Neural cell (in vitro differentiated cells): ENCODE results near the gene P3R3URF. TPM values are rescaled to one million over a fixed set of nuclear protein-coding genes. Genes with fewer than 3 reads are reported as not detected.
"Not testable (repeated sequence)": the region's sequence is repeated elsewhere in the genome, so short reads cannot be mapped to it uniquely, and the experiment has no call there.

Experiments
- H2AFZ ChIP-seq: fragments of 200-600, 300-800 bp; sonication (generic), shearing (Covaris generic); 2 replicates; pipeline ENCODE4 v1.6.0; 2014; ENCODE audit warnings: low read depth, mild to moderate bottlenecking, antibody characterized with exemption, low read length, moderate library complexity
- H3F3A ChIP-seq: fragments of 200-600 bp; shearing (Covaris generic); 2 replicates; pipeline ENCODE4 v1.6.1; 2016; ENCODE audit warnings: mild to moderate bottlenecking, moderate library complexity, mixed read lengths, antibody characterized with exemption, low read length; ENCODE audit not compliant: insufficient read depth, poor library complexity, severe bottlenecking
- H3K27ac ChIP-seq: fragments of 200-600, 300-800 bp; sonication (generic), shearing (Covaris generic); 2 replicates; pipeline ENCODE4 v1.5.1; 2014; ENCODE audit warnings: mild to moderate bottlenecking, low read length, moderate library complexity
- H3K27me3 ChIP-seq: fragments of 300-800, 200-600 bp; sonication (generic), shearing (Covaris generic); 2 replicates; pipeline ENCODE4 v1.6.0; 2014; ENCODE audit warnings: mild to moderate bottlenecking, low read depth, low read length, moderate library complexity; ENCODE audit not compliant: insufficient read depth
- H3K36me3 ChIP-seq: fragments of 300-800, 200-600 bp; sonication (generic), shearing (Covaris generic); 2 replicates; pipeline ENCODE4 v1.5.1; 2014; ENCODE audit warnings: mild to moderate bottlenecking, antibody characterized with exemption, low read length, moderate library complexity; ENCODE audit not compliant: insufficient read depth
- H3K4me2 ChIP-seq: fragments of 300-800, 200-600 bp; sonication (generic), shearing (Covaris generic); 2 replicates; pipeline ENCODE4 v1.6.0; 2014; ENCODE audit warnings: mild to moderate bottlenecking, low read length
- H3K4me3 ChIP-seq: fragments of 300-800, 200-600 bp; sonication (generic), shearing (Covaris generic); 2 replicates; pipeline ENCODE4 v1.5.1; 2014; ENCODE audit warnings: mild to moderate bottlenecking, low read length, moderate library complexity
- H3K79me2 ChIP-seq: fragments of 200-600 bp; shearing (Covaris generic); replicated peaks from 2 replicates; pipeline ENCODE4 v1.6.0; 2014; ENCODE audit warnings: mild to moderate bottlenecking, low read length, moderate library complexity; ENCODE audit not compliant: insufficient read depth
- H3K9ac ChIP-seq: fragments of 300-800, 200-600 bp; sonication (generic), shearing (Covaris generic); 2 replicates; pipeline ENCODE4 v1.6.1; 2016; ENCODE audit warnings: mild to moderate bottlenecking, low read length, mixed read lengths
- H3K9me2 ChIP-seq: fragments of 200-600 bp; shearing (Covaris generic); 2 replicates; pipeline ENCODE4 v1.6.1; 2016; ENCODE audit warnings: mild to moderate bottlenecking, low read length, mixed read lengths; ENCODE audit not compliant: insufficient read depth
- H3K9me3 ChIP-seq: fragments of 200-600, 300-800 bp; sonication (generic), shearing (Covaris generic); 2 replicates; pipeline ENCODE4 v1.6.1; 2016; ENCODE audit warnings: mild to moderate bottlenecking, mixed run types, low read length, moderate library complexity, mixed read lengths
- H4K20me1 ChIP-seq: fragments of 200-600 bp; shearing (Covaris generic); 2 replicates; pipeline ENCODE4 v1.6.1; 2016; ENCODE audit warnings: mild to moderate bottlenecking, mixed run types; ENCODE audit not compliant: insufficient read depth
- EP300 ChIP-seq: fragments of 450-650 bp; conservative IDR thresholded peaks from 2 replicates; pipeline ENCODE4 v1.6.1; 2014; ENCODE audit warnings: antibody characterized with exemption, mild to moderate bottlenecking, moderate library complexity; ENCODE audit not compliant: poor library complexity, severe bottlenecking
- EZH2 ChIP-seq: fragments of 200-600, 300-800 bp; shearing (Covaris generic), sonication (generic); IDR thresholded peaks from 2 replicates; pipeline ENCODE4 v1.6.1; 2014; ENCODE audit warnings: antibody characterized with exemption, low read length, borderline replicate concordance, mild to moderate bottlenecking; ENCODE audit not compliant: insufficient read depth, poor library complexity, severe bottlenecking
- MXI1 ChIP-seq: fragments of 450-650 bp; conservative IDR thresholded peaks from 2 replicates; pipeline ENCODE4 v1.6.1; 2014; ENCODE audit warnings: antibody characterized with exemption, mild to moderate bottlenecking; ENCODE audit not compliant: poor library complexity, severe bottlenecking
- POLR2AphosphoS5 ChIP-seq: IDR thresholded peaks from 2 replicates; pipeline ENCODE4 v1.6.1; 2012
- RAD21 ChIP-seq: fragments of 450-650 bp; conservative IDR thresholded peaks from 2 replicates; pipeline ENCODE4 v1.6.1; 2014; ENCODE audit warnings: antibody characterized with exemption, mild to moderate bottlenecking, moderate library complexity
- SMC3 ChIP-seq: fragments of 450-650 bp; conservative IDR thresholded peaks from 2 replicates; pipeline ENCODE4 v1.6.1; 2014; ENCODE audit warnings: antibody characterized with exemption, mild to moderate bottlenecking, moderate library complexity; ENCODE audit not compliant: poor library complexity
- TAF1 ChIP-seq: IDR thresholded peaks from 2 replicates; pipeline ENCODE4 v1.6.1; 2012; ENCODE audit warnings: low read depth
- polyA plus RNA-seq: library from polyadenylated mRNA; depleted of rRNA; stranded (reverse); fragments of >200 nt; gene quantifications from 2 replicates; pipeline ENCODE4 v1.2.3, GENCODE V29; 2014
- TF ChIP-seq, protein P1 (sequence below): fragments of 450-650 bp; IDR thresholded peaks from 2 replicates; pipeline ENCODE4 v1.5.1; 2014; ENCODE audit warnings: antibody characterized with exemption, mild to moderate bottlenecking, moderate library complexity; ENCODE audit not compliant: poor library complexity, severe bottlenecking
- TF ChIP-seq, protein P2 (sequence below): IDR thresholded peaks from 2 replicates; pipeline ENCODE4 v1.6.1; 2012; ENCODE audit warnings: borderline replicate concordance

Gene P3R3URF
- polyA plus RNA-seq, 1 donor from 2014 or later = not detected

DNA sequence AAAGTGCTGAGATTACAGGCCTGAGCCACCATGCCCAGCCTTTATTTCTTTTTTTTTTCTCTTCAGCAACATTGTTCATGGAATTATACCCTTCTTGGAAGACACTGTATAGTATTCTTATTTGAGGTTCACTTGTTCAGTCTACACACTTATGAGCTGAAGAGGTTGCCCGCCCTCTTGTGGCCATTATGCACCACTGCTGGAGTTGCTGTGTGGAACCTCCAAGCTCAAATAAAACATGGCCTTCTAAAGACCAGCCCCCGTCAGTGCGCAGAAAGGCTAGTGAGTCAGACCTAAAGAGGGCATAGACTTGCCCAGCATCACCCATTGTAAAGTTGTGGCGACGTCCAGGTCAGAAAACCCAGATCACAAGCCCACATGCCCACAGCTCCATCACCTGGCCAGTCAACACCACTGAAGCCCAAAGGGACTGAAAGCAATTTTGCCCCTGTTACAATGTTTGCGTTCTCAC is 47.2 kb upstream of the P3R3URF start:
- Histone ChIP-seq H3K4me2 (no peak overlapping the region), H3K9ac (no peak overlapping the region), H3K4me3 (no peak overlapping the region)

DNA sequence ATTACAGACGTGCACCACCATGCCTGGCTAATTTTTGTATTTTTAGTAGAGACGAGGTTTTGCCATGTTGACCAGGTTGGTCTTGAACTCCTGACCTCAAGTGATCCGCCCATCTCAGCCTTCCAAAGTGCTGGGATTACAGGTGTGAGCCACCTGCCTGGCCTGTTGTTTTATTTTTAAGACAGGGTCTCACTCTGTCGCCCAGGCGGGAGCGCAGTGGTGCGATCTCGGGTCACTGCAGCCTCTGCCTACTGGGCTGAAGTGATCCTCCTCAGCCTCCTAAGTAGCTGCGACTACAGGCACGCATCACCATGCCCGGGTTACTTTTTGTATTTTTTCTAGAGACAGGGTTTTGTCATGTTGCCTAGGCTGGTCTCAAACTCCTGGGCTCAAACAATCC is 46.8 kb upstream of the P3R3URF start:
- H3K27me3 ChIP-seq, H3K79me2 ChIP-seq, H4K20me1 ChIP-seq, H3K9me3 ChIP-seq, H3K36me3 ChIP-seq, H3K4me2 ChIP-seq, H3K27ac ChIP-seq, H3K9me2 ChIP-seq, H3K9ac ChIP-seq, H3K4me3 ChIP-seq, H3F3A ChIP-seq, H2AFZ ChIP-seq: not testable (repeated sequence)

More for the DNA sequence above, 47.2 kb upstream of the P3R3URF start:
- Histone ChIP-seq H3K9me3 (no peaks in the 10 kb centered on the region), H3K79me2 (no peaks in the 10 kb centered on the region), H3K27ac (no peak overlapping the region), H3K9me2 (no peaks in the 10 kb centered on the region), H3F3A (no peaks in the 10 kb centered on the region), H3K36me3 (no peaks in the 10 kb centered on the region), H2AFZ (no peak overlapping the region), H4K20me1 (no peaks in the 10 kb centered on the region), H3K27me3 (no peaks in the 10 kb centered on the region)
- TF ChIP-seq EZH2 (no peak), EP300 (no peak), TAF1 (no peak), POLR2AphosphoS5 (no peak), MXI1 (no peak), RAD21 (peak; percentile 84), SMC3 (peak; percentile 83)
- TF ChIP-seq, protein P1, sequence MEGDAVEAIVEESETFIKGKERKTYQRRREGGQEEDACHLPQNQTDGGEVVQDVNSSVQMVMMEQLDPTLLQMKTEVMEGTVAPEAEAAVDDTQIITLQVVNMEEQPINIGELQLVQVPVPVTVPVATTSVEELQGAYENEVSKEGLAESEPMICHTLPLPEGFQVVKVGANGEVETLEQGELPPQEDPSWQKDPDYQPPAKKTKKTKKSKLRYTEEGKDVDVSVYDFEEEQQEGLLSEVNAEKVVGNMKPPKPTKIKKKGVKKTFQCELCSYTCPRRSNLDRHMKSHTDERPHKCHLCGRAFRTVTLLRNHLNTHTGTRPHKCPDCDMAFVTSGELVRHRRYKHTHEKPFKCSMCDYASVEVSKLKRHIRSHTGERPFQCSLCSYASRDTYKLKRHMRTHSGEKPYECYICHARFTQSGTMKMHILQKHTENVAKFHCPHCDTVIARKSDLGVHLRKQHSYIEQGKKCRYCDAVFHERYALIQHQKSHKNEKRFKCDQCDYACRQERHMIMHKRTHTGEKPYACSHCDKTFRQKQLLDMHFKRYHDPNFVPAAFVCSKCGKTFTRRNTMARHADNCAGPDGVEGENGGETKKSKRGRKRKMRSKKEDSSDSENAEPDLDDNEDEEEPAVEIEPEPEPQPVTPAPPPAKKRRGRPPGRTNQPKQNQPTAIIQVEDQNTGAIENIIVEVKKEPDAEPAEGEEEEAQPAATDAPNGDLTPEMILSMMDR = peak; percentile 92
- TF ChIP-seq, protein P2, sequence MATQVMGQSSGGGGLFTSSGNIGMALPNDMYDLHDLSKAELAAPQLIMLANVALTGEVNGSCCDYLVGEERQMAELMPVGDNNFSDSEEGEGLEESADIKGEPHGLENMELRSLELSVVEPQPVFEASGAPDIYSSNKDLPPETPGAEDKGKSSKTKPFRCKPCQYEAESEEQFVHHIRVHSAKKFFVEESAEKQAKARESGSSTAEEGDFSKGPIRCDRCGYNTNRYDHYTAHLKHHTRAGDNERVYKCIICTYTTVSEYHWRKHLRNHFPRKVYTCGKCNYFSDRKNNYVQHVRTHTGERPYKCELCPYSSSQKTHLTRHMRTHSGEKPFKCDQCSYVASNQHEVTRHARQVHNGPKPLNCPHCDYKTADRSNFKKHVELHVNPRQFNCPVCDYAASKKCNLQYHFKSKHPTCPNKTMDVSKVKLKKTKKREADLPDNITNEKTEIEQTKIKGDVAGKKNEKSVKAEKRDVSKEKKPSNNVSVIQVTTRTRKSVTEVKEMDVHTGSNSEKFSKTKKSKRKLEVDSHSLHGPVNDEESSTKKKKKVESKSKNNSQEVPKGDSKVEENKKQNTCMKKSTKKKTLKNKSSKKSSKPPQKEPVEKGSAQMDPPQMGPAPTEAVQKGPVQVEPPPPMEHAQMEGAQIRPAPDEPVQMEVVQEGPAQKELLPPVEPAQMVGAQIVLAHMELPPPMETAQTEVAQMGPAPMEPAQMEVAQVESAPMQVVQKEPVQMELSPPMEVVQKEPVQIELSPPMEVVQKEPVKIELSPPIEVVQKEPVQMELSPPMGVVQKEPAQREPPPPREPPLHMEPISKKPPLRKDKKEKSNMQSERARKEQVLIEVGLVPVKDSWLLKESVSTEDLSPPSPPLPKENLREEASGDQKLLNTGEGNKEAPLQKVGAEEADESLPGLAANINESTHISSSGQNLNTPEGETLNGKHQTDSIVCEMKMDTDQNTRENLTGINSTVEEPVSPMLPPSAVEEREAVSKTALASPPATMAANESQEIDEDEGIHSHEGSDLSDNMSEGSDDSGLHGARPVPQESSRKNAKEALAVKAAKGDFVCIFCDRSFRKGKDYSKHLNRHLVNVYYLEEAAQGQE = no peak

DNA sequence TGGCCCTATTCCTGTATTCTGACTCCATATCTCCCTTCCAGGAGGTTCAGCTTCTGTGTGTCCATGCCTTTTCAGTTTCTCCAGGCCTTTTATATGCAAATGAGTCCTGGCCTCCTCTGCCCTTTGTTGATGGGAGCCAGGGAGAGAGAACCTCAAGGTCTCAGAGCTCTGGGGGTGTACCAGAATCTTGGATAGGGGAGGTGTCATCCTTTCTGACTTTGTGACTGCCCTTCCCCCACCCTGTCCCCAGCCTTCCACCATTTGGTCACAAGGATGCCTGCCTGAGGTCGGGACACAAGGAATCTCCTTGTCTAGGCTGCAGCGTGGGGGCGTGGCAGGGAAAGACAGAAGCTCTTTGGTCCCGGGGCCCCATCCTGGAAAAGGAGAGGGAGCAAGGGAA is 45.5 kb upstream of the P3R3URF start:
- Histone ChIP-seq H3K9me2 (no peaks in the 10 kb centered on the region), H3K9ac (no peak overlapping the region), H3K4me2 (no peak overlapping the region), H3K4me3 (no peak overlapping the region), H3F3A (no peaks in the 10 kb centered on the region), H3K36me3 (no peaks in the 10 kb centered on the region), H3K79me2 (no peaks in the 10 kb centered on the region), H2AFZ (no peak overlapping the region), H3K27ac (no peak overlapping the region), H3K27me3 (no peaks in the 10 kb centered on the region), H4K20me1 (no peaks in the 10 kb centered on the region), H3K9me3 (no peaks in the 10 kb centered on the region)
- TF ChIP-seq MXI1 (no peak), SMC3 (no peak), RAD21 (no peak), TAF1 (no peak), EZH2 (no peak), POLR2AphosphoS5 (no peak), EP300 (no peak)
- TF ChIP-seq, protein P1 = no peak
- TF ChIP-seq, protein P2 = no peak
